Measurements from ENCODE around the gene BTLA. TPM values are rescaled to one million over a fixed set of nuclear protein-coding genes. Genes with fewer than 3 reads are reported as not detected.
"Not testable (repeated sequence)": the region's sequence is repeated elsewhere in the genome, so short reads cannot be mapped to it uniquely, and the experiment has no call there.

The BTLA gene
- total RNA-seq, 1 donor = not detected

DNA sequence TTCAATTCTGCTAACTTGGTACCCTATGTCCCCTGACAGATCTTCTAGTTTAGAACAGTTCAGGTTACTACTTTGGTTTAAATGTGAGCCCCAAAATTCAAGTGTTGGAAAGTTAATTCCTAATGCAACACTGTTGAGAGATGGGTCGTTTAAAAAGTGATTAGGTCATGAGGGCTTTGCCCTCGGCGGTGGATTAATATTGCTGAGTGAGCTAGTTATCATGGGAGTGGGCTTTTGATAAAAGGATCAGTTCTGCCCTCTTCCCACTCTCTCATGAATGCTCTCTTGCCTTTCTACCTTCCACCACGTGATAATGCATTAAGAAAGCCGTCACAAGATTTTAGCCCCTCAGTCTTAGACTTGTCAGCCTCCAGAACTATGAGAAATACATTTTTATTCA, 72.1 kb downstream of the BTLA start:
- no peak for DNase-seq (ENCODE audit: low read depth)
- H3K4me3 ChIP-seq (ENCODE audit: low read depth, low read length) = no peak overlapping the region
- TF ChIP-seq, protein P1, sequence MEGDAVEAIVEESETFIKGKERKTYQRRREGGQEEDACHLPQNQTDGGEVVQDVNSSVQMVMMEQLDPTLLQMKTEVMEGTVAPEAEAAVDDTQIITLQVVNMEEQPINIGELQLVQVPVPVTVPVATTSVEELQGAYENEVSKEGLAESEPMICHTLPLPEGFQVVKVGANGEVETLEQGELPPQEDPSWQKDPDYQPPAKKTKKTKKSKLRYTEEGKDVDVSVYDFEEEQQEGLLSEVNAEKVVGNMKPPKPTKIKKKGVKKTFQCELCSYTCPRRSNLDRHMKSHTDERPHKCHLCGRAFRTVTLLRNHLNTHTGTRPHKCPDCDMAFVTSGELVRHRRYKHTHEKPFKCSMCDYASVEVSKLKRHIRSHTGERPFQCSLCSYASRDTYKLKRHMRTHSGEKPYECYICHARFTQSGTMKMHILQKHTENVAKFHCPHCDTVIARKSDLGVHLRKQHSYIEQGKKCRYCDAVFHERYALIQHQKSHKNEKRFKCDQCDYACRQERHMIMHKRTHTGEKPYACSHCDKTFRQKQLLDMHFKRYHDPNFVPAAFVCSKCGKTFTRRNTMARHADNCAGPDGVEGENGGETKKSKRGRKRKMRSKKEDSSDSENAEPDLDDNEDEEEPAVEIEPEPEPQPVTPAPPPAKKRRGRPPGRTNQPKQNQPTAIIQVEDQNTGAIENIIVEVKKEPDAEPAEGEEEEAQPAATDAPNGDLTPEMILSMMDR (IDR thresholded peaks at IDR 0.05; ENCODE audit: insufficient read depth, low read depth, low read length) = no peak

DNA sequence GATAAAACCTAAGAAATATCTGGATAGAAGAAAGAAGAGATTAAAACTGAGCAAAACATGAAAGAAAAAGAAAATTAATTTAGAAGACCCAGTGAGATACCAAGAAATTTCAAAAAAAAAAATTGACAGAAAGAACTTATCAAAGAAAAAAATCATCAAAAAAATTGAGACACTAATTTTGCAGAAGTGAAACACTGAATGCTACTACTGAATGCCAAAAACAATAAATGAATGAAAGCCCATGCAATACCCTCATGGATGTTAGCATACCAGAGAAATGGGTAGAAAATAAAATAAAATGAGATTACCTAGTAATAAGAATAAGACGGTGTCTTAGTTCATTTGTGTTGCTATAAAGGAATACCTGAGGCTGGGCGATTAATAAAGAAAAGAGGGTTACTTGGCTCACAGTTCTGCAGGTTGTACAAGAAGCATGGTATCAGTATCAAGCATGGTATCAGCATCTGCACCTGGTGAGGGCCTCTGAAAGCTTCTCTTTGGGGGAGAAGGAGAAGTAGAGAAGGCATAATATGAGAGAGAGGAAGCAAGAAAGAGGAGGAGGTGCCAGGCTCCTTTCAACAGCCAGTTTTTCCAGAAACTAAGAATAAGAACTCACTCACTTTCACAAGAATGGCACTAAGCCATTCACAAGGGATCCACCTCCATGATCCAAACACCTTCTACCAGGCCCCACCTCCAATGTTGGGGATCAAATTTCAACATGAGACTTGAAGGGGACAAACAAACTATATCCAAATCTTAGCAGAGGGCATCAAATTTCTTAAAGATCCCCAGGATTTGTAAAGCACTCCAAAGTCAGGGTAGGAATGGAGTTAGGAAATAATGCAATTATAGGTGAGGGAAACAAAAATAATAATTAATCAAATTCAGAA, 73.2 kb downstream of the BTLA start:
- H3K4me3 ChIP-seq (ENCODE audit: low read depth, low read length) = no peak overlapping the region
- TF ChIP-seq, protein P1 (IDR thresholded peaks at IDR 0.05; ENCODE audit: insufficient read depth, low read depth, low read length) = no peak
- no peak for DNase-seq (ENCODE audit: low read depth)

DNA sequence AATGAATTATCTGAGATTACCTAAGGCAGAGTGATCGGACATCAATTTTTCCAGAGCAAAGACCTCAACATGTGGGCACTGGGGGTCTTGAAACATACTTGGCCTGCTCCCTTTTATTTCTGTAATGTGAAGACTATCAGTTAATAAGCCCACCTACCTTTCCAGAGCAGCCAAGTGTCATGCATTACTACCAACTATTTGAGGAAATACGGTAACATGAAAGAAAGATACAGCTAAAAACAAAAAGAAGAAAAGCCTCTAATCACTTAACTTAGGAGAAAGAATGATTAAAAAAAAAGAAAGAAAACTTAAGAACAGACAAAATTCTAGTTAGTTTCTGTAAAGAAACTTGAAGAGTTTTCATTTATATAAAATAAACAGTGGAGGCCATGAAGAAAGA, 73.9 kb downstream of the BTLA start:
- no peak for DNase-seq (ENCODE audit: low read depth)
- H3K4me3 ChIP-seq (ENCODE audit: low read depth, low read length) = no peak overlapping the region
- TF ChIP-seq, protein P1 (IDR thresholded peaks at IDR 0.05; ENCODE audit: insufficient read depth, low read depth, low read length) = no peak

DNA sequence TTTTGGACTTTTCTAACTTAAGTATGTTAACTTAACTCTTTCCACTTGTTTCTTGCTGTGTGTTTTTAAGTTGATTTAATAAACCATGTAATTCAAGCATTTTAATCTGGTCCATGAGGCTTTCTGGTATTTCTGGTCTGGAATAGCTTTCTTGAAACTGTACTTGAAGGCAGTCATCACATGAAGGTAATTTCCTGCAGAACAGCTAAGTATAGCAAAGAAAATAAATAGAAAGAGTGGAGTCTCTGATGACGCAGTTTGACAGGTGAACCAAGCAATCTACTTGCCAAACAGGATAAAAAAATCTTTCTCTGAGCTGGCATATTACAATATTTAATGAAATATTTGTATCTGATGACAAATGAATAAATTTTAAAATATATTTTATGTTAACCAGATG, 74.9 kb downstream of the BTLA start:
- TF ChIP-seq, protein P1 (IDR thresholded peaks at IDR 0.05; ENCODE audit: insufficient read depth, low read depth, low read length) = no peak
- H3K4me3 ChIP-seq (ENCODE audit: low read depth, low read length) = no peak overlapping the region
- DNase-seq (ENCODE audit: low read depth) = no peak

DNA sequence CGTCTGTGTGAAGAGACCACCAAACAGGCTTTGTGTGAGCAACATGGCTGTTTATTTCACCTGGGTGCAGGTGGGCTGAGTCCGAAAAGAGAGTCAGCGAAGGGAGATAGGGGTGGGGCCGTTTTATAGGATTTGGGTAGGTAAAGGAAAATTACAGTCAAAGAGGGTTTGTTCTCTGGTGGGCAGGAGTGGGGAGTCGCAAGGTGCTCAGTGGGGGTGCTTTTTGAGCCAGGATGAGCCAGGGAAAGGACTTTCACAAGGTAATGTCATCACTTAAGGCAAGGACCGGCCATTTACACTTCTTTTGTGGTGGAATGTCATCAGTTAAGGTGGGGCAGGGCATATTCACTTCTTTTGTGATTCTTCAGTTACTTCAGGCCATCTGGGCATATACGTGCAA, 76.4 kb downstream of the BTLA start:
- not testable (repeated sequence) for DNase-seq (ENCODE audit: low read depth); H3K4me3 ChIP-seq (ENCODE audit: low read depth, low read length)

DNA sequence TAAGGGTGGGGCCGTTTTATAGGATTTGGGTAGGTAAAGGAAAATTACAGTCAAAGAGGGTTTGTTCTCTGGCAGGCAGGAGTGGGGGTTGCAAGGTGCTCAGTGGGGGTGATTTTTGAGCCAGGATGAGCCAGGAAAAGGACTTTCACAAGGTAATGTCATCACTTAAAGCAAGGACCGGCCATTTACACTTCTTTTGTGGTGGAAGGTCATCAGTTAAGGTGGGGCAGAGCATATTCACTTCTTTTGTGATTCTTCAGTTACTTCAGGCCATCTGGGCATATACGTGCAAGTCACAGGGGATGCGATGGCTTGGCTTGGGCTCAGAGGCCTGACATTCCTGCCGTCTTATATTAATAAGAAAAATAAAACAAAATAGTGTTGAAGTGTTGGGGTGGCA, 80.7 kb downstream of the BTLA start:
- not testable (repeated sequence) for H3K4me3 ChIP-seq (ENCODE audit: low read depth, low read length); DNase-seq (ENCODE audit: low read depth)

DNA sequence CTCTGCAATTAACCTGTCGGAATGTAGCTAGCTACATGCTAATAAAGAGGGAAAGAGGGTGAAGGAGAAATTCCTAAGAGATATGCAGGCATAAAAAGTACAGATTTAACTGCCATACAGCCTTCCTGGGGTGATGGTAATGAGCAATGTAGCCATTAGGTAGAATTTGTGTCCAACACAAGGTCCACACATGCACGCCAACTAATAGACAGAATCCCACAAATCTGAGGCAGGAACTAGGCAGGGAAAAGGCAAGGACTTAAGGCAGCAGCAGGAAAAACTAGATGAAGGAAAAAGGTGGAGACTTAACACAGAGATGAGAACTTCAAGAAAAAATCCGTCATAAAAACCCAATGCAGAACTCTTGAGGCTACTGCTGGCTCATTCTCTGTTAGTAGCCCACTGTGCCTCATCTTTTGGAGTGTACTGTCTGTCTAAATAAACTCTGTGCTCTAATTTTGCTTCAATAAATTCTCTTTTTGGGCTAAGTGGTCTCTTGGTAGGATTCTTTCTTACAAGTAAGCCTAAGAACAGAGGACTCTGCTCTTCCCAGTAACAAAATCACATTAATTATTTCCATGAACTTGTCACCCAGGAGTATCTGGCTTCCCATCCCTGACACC, 81.5 kb downstream of the BTLA start:
- DNase-seq (ENCODE audit: low read depth) = no peak
- H3K4me3 ChIP-seq (ENCODE audit: low read depth, low read length) = no peak overlapping the region
- TF ChIP-seq, protein P1 (IDR thresholded peaks at IDR 0.05; ENCODE audit: insufficient read depth, low read depth, low read length) = no peak
